GM23338 (cell line): Measurements from ENCODE around the gene ACAT1.

Experiments
- CREB1 ChIP-seq: fragments of 250-450 bp; sonication (Bioruptor Pico); IDR thresholded peaks from 2 replicates; pipeline ENCODE4 v1.5.0; 2020; ENCODE audit warnings: low read depth, mild to moderate bottlenecking, moderate library complexity
- ETS1 ChIP-seq: IDR thresholded peaks from 2 replicates; pipeline ENCODE4 v1.6.1; 2016; ENCODE audit warnings: antibody characterized with exemption
- EZH2 ChIP-seq: fragments of 200-600 bp; sonication (generic); IDR thresholded peaks from one replicate; pipeline ENCODE4 v1.8.0; 2017; ENCODE audit warnings: antibody characterized with exemption, mild to moderate bottlenecking, low read depth; ENCODE audit not compliant: unreplicated experiment
- EZH2phosphoT487 ChIP-seq: fragments of 200-600 bp; sonication (generic); IDR thresholded peaks from one replicate; pipeline ENCODE4 v1.8.1; 2018; ENCODE audit warnings: antibody characterized with exemption; ENCODE audit not compliant: unreplicated experiment
- JUNB ChIP-seq: IDR thresholded peaks from one replicate; pipeline ENCODE4 v1.6.1; 2016; ENCODE audit warnings: antibody characterized with exemption; ENCODE audit not compliant: unreplicated experiment
- NANOG ChIP-seq: IDR thresholded peaks from 2 replicates; pipeline ENCODE4 v1.6.1; 2016; ENCODE audit warnings: antibody characterized with exemption, borderline replicate concordance
- POLR2AphosphoS5 ChIP-seq: IDR thresholded peaks from 2 replicates; pipeline ENCODE4 v1.6.1; 2016; ENCODE audit warnings: antibody characterized with exemption, low read depth
- REST ChIP-seq: IDR thresholded peaks from one replicate; pipeline ENCODE4 v1.6.1; 2018; ENCODE audit warnings: antibody characterized with exemption; ENCODE audit not compliant: unreplicated experiment
- STAT1 ChIP-seq: IDR thresholded peaks from one replicate; pipeline ENCODE4 v1.6.1; 2016; ENCODE audit warnings: antibody characterized with exemption; ENCODE audit not compliant: unreplicated experiment
- ZNF114 ChIP-seq: fragments of 250-450 bp; sonication (Bioruptor Pico); IDR thresholded peaks from 2 replicates; pipeline ENCODE4 v1.5.0; 2020; ENCODE audit warnings: mild to moderate bottlenecking, moderate library complexity
- ZNF331 ChIP-seq: fragments of 250-450 bp; sonication (Bioruptor Pico); IDR thresholded peaks from 2 replicates; pipeline ENCODE4 v1.5.0; 2020; ENCODE audit warnings: low read depth, mild to moderate bottlenecking, moderate library complexity
- ZNF462 ChIP-seq: fragments of 250-450 bp; sonication (Bioruptor Pico); IDR thresholded peaks from 2 replicates; pipeline ENCODE4 v1.5.0; 2020; ENCODE audit warnings: mild to moderate bottlenecking, moderate library complexity
- TF ChIP-seq, protein P1 (sequence below), 2 experiments: fragments of 200-600 bp in 1 of 2; sonication (generic) in 1 of 2; conservative IDR thresholded peaks; 2 replicates each; pipeline versions ENCODE4 v1.5.1 to v1.6.1; 2016 to 2017; ENCODE audit warnings: antibody characterized with exemption in 2 of 2, low read depth in 2 of 2, mild to moderate bottlenecking in 2 of 2, moderate library complexity in 1 of 2

DNA sequence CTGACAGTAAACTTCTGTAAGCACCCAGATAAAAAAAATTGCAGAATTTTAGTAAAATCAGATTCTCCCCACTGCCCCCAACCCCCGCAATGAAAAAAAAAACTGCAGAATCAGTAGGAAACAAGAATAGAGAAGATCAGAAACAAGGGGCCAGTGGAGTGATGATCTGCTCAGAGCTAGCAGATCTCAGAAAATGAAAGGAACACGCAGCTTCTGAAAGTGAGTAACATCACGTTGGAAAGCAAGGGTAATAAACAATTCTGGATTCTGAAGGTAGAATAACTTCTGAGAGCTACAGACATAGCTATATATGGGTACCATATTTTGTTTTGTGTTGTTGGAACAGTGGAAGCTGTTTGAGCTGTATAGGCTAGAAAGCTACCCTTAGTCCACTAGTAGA lies 23.2 kb downstream of the ACAT1 start:
- TF ChIP-seq CREB1 (no peak), POLR2AphosphoS5 (no peak), EZH2phosphoT487 (no peak), EZH2 (no peak), ZNF114 (CRISPR knock-in tag) (no peak), REST (no peak), STAT1 (no peak), JUNB (no peak), ZNF462 (no peak), ETS1 (no peak), ZNF331 (CRISPR knock-in tag) (no peak), NANOG (no peak)
- TF ChIP-seq, protein P1, sequence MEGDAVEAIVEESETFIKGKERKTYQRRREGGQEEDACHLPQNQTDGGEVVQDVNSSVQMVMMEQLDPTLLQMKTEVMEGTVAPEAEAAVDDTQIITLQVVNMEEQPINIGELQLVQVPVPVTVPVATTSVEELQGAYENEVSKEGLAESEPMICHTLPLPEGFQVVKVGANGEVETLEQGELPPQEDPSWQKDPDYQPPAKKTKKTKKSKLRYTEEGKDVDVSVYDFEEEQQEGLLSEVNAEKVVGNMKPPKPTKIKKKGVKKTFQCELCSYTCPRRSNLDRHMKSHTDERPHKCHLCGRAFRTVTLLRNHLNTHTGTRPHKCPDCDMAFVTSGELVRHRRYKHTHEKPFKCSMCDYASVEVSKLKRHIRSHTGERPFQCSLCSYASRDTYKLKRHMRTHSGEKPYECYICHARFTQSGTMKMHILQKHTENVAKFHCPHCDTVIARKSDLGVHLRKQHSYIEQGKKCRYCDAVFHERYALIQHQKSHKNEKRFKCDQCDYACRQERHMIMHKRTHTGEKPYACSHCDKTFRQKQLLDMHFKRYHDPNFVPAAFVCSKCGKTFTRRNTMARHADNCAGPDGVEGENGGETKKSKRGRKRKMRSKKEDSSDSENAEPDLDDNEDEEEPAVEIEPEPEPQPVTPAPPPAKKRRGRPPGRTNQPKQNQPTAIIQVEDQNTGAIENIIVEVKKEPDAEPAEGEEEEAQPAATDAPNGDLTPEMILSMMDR (conservative IDR thresholded peaks at IDR 0.05; ENCODE audit: low read depth in 2 of 2), result no peak
